HepG2 (cell line): ENCODE measurements around the gene MSI2. TPM values are rescaled to one million over a fixed set of nuclear protein-coding genes. Genes with fewer than 3 reads are reported as not detected.

Experiments used
- ATAC-seq: fragments of 200-7000 bp; cut with Tn5 transposase; 3 replicates; pipeline ENCODE4 v1.9.1; 2020; ENCODE audit warnings: mild to moderate bottlenecking, moderate library complexity
- BruUV-seq: library from RNA; stranded (reverse); fragments of 400-500 nt; replicated peaks from 2 replicates; lab custom pipeline; 2021; lab: Mats Ljungman, UMichigan
- CTCF ChIA-PET: fragments of 300-600 bp; formaldehyde crosslinking; extraction: SDS; loops from one replicate; lab custom pipeline; 2021; ENCODE audit warnings: low total read pairs, inconsistent platforms, low intra/inter-chr PET ratio; lab: Yijun Ruan, JAX
- POLR2A ChIA-PET: fragments of 350-600 bp; sonication (Branson Sonifier 250); formaldehyde crosslinking; loops from one replicate; lab custom pipeline; 2020; ENCODE audit warnings: antibody characterized with exemption, inconsistent platforms; lab: Yijun Ruan, JAX
- DNase-seq: peaks from one replicate; pipeline ENCODE4 v3.0.0-alpha.2; 2015; ENCODE audit warnings: low spot score
- FAIRE-seq: peaks from 3 replicates; lab custom pipeline; 2011; peaks lifted over from hg19 to GRCh38; lab: Jason Lieb, UNC
- H2AFZ ChIP-seq: one replicate; pipeline ENCODE4 v1.6.1; 2011; ENCODE audit warnings: low read length, inconsistent platforms
- H3K27ac ChIP-seq: fragments of 300-600 bp; 3 replicates; pipeline ENCODE4 v1.8.0; 2011; ENCODE audit warnings: mixed run types, mild to moderate bottlenecking, mixed read lengths, low read length, inconsistent platforms; ENCODE audit not compliant: insufficient read depth; ENCODE audit errors: extremely low read length
- H3K27me3 ChIP-seq, 2 experiments: fragments of 200-600 bp in 1 of 2; 2 replicates in 1 of 2; 3 replicates in 1 of 2; pipeline versions ENCODE4 v1.6.0 to v1.8.0; 2011; ENCODE audit warnings: low read length in 2 of 2, mild to moderate bottlenecking in 2 of 2, moderate library complexity in 2 of 2, inconsistent platforms in 1 of 2; ENCODE audit not compliant: insufficient read depth in 2 of 2, control insufficient read depth in 1 of 2
- H3K36me3 ChIP-seq, 2 experiments: fragments of 200-600 bp in 1 of 2; replicated peaks in 1 of 2; 2 replicates in 1 of 2; 3 replicates in 1 of 2; pipeline versions ENCODE4 v1.5.1 to v1.8.0; 2011; ENCODE audit warnings: low read length in 2 of 2, inconsistent platforms in 1 of 2; ENCODE audit not compliant: insufficient read depth in 2 of 2, control insufficient read depth in 1 of 2
- H3K4me1 ChIP-seq: 2 replicates; pipeline ENCODE4 v1.5.1; 2012; ENCODE audit warnings: low read length, inconsistent platforms; ENCODE audit not compliant: insufficient read depth
- H3K4me2 ChIP-seq: 2 replicates; pipeline ENCODE4 v1.6.0; 2011; ENCODE audit warnings: low read depth, low read length, inconsistent platforms
- H3K4me3 ChIP-seq, 3 experiments: fragments of 200-600 bp in 1 of 3; sonication (generic), shearing (Covaris generic) in 1 of 3; replicated peaks in 1 of 3; 2 replicates each; pipeline ENCODE4 v1.5.1; 2011 to 2016; ENCODE audit warnings: low read length in 3 of 3, inconsistent platforms in 2 of 3, low read depth in 2 of 3, mild to moderate bottlenecking in 2 of 3, control low read depth in 1 of 3, mixed read lengths in 1 of 3; ENCODE audit not compliant: insufficient read depth in 1 of 3
- H3K79me2 ChIP-seq: one replicate; pipeline ENCODE4 v1.6.1; 2011; ENCODE audit warnings: low read length, inconsistent platforms; ENCODE audit not compliant: insufficient read depth
- H3K9ac ChIP-seq: 2 replicates; pipeline ENCODE4 v1.6.0; 2011; ENCODE audit warnings: mild to moderate bottlenecking, low read depth, low read length, inconsistent platforms; ENCODE audit not compliant: insufficient read depth
- H3K9me3 ChIP-seq: 2 replicates; pipeline ENCODE4 v1.5.1; 2012; ENCODE audit warnings: mild to moderate bottlenecking, low read length
- H4K20me1 ChIP-seq: 2 replicates; pipeline ENCODE4 v1.6.0; 2011; ENCODE audit warnings: inconsistent platforms, mild to moderate bottlenecking, low read length, moderate library complexity; ENCODE audit not compliant: insufficient read depth
- ELF4 ChIP-seq: sonication (generic); formaldehyde crosslinking; IDR thresholded peaks from 2 replicates; pipeline ENCODE4 v1.5.0; 2020; ENCODE audit warnings: missing genetic modification reagents, mild to moderate bottlenecking, moderate library complexity, borderline replicate concordance
- GABPB1 ChIP-seq: IDR thresholded peaks from 2 replicates; pipeline ENCODE4 v1.6.1; 2016; ENCODE audit warnings: mild to moderate bottlenecking, missing genetic modification reagents, moderate library complexity, missing compliant biosample characterization
- HOXA7 ChIP-seq: sonication (generic); formaldehyde crosslinking; IDR thresholded peaks from 2 replicates; pipeline ENCODE4 v1.8.1; 2022; ENCODE audit warnings: mild to moderate bottlenecking, missing genetic modification reagents, moderate library complexity
- KLF11 ChIP-seq: IDR thresholded peaks from 2 replicates; pipeline ENCODE4 v1.6.1; 2016; ENCODE audit warnings: missing compliant biosample characterization
- MAFF ChIP-seq: IDR thresholded peaks from 2 replicates; pipeline ENCODE4 v1.6.1; 2011; ENCODE audit warnings: low read depth, low read length, improper control_type of control experiment
- TCF12 ChIP-seq, 2 experiments: fragments of 450-650 bp in 1 of 2; sonication (generic) in 1 of 2; formaldehyde crosslinking in 1 of 2; IDR thresholded peaks; 2 replicates each; pipeline versions ENCODE4 v1.6.1 to v1.8.0; 2017 to 2022; ENCODE audit warnings: antibody characterized with exemption in 1 of 2, mild to moderate bottlenecking in 1 of 2, missing genetic modification reagents in 1 of 2, moderate library complexity in 1 of 2
- ZBTB46 ChIP-seq: sonication (generic); formaldehyde crosslinking; IDR thresholded peaks from 2 replicates; pipeline ENCODE4 v1.4.0; 2020; ENCODE audit warnings: mild to moderate bottlenecking, missing genetic modification reagents, borderline replicate concordance
- ZSCAN30 ChIP-seq: sonication (generic); formaldehyde crosslinking; IDR thresholded peaks from 2 replicates; pipeline ENCODE4 v1.5.0; 2020; ENCODE audit warnings: mild to moderate bottlenecking, missing genetic modification reagents
- WGBS: methylation state at CpG from one replicate; pipeline ENCODE4 v1.1.6; 2017; ENCODE audit warnings: low lambda C conversion rate; 5-methylcytosine and 5-hydroxymethylcytosine counted together
- in situ Hi-C: cut with HindIII; loops from 2 replicates; pipeline ENCODE4 v1.10.0; 2017; ENCODE audit warnings: low pct_unique_long_range_greater_than_20kb; ENCODE audit not compliant: extremely low pct_ligation_motif_present
- intact Hi-C: fragments of 100-400 bp; cut with micrococcal nuclease; formaldehyde crosslinking; loops from one replicate; pipeline ENCODE4 v1.10.0; 2022; ENCODE audit not compliant: unreplicated experiment
- polyA plus RNA-seq, 8 experiments: library from polyadenylated mRNA; depleted of rRNA in 3 of 8; stranded (reverse) in 7 of 8; unstranded in 1 of 8; fragments of >200 nt; fragmentation: Illumina TruSeq in 4 of 8; extraction: Trizol in 4 of 8; gene quantifications; 2 replicates each; pipeline versions ENCODE4 v1.2.1 to v1.2.3, GENCODE V29; 2011 to 2016; ENCODE audit warnings: low read depth in 4 of 8, missing spikeins in 1 of 8, mixed read lengths in 1 of 8; ENCODE audit not compliant: insufficient read depth in 1 of 8
- total RNA-seq, 5 experiments: library from RNA; depleted of rRNA; stranded (reverse); fragments of >200 nt; fragmentation: Illumina TruSeq; extraction: Trizol; gene quantifications; 2 replicates each; pipeline ENCODE4 v1.2.3, GENCODE V29; 2016; ENCODE audit warnings: low read depth in 1 of 5
- TF ChIP-seq, protein P1 (sequence below): sonication (generic); formaldehyde crosslinking; IDR thresholded peaks from 2 replicates; pipeline ENCODE4 v1.4.0; 2020; ENCODE audit warnings: missing genetic modification reagents
- TF ChIP-seq, protein P2 (sequence below): sonication (generic); formaldehyde crosslinking; IDR thresholded peaks from 2 replicates; pipeline ENCODE4 v1.4.0; 2020; ENCODE audit warnings: missing genetic modification reagents, borderline replicate concordance

The MSI2 gene
- total and polyA plus RNA-seq, 2 of the 13 experiments (the other 11 are each of a cell fraction or from before 2014, with no cell fraction given) = 77.5 to 78.4 TPM

DNA sequence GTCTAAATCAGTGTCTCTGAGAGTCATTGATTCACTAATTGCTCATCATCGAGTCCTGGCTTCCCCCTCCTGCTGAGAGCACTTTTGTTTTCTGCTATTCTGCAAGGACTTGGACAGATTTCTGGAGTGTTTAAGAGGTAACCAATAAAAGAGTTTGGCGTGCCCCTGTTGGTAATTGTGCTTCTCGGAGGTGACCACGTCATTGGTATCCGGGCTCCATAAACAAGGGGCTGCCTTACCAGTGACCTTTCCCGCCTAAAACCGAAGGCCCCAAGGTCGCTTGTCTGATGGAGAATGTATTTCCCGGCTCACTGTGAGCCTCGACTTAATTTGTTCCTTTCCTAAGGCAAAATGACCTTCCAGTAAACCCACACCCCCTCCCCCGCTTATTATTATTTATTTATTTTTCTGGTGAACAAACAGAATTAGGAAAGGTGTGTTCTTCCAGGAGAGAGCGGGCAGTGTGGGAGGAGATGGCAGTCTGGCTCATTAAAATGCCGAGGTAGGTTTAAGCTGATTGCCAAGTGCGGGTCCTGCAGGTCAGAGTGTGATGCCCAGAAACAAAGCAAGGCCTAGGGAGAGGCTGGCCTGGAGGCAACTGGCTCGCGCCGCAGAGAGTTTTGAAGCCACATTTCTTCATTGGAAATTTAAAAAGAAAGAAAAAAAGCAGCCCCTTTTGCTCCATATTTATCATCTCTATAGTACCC lies 30.2 kb downstream of the MSI2 start:
- Histone ChIP-seq H4K20me1 (peaks cover 11% of the 10 kb centered on the region; the same call in 1 of the 2 replicates), H3K4me1 (peaks cover 58% of the 10 kb centered on the region), H3K4me2 (no peak overlapping the region), H3K27me3 (no peaks in the 10 kb centered on the region), H3K36me3 (peaks cover 14 to 48% of the 10 kb centered on the region in 2 experiments), H2AFZ (no peak overlapping the region), H3K9ac (no peak overlapping the region), H3K27ac (no peak overlapping the region), H3K79me2 (peaks cover 78% of the 10 kb centered on the region), H3K4me3 (no peak overlapping the region), H3K9me3 (no peaks in the 10 kb centered on the region)
- TF ChIP-seq ZBTB46 (CRISPR knock-in tag) (no peak), HOXA7 (CRISPR knock-in tag) (no peak), KLF11 (CRISPR knock-in tag) (no peak), MAFF (no peak), TCF12 (IDR thresholded peaks at IDR 0.05) (no peak), TCF12 (CRISPR knock-in tag; IDR thresholded peaks at IDR 0.05) (no peak), ZSCAN30 (CRISPR knock-in tag) (no peak), ELF4 (CRISPR knock-in tag) (no peak), GABPB1 (CRISPR knock-in tag) (no peak)
- TF ChIP-seq, protein P1, sequence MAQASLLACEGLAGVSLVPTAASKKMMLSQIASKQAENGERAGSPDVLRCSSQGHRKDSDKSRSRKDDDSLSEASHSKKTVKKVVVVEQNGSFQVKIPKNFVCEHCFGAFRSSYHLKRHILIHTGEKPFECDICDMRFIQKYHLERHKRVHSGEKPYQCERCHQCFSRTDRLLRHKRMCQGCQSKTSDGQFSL (CRISPR knock-in tag) = no peak
- TF ChIP-seq, protein P2, sequence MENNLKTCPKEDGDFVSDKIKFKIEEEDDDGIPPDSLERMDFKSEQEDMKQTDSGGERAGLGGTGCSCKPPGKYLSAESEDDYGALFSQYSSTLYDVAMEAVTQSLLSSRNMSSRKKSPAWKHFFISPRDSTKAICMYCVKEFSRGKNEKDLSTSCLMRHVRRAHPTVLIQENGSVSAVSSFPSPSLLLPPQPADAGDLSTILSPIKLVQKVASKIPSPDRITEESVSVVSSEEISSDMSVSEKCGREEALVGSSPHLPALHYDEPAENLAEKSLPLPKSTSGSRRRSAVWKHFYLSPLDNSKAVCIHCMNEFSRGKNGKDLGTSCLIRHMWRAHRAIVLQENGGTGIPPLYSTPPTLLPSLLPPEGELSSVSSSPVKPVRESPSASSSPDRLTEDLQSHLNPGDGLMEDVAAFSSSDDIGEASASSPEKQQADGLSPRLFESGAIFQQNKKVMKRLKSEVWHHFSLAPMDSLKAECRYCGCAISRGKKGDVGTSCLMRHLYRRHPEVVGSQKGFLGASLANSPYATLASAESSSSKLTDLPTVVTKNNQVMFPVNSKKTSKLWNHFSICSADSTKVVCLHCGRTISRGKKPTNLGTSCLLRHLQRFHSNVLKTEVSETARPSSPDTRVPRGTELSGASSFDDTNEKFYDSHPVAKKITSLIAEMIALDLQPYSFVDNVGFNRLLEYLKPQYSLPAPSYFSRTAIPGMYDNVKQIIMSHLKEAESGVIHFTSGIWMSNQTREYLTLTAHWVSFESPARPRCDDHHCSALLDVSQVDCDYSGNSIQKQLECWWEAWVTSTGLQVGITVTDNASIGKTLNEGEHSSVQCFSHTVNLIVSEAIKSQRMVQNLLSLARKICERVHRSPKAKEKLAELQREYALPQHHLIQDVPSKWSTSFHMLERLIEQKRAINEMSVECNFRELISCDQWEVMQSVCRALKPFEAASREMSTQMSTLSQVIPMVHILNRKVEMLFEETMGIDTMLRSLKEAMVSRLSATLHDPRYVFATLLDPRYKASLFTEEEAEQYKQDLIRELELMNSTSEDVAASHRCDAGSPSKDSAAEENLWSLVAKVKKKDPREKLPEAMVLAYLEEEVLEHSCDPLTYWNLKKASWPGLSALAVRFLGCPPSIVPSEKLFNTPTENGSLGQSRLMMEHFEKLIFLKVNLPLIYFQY (CRISPR knock-in tag) = no peak
- intact Hi-C loops = loop anchor here (10.0 kb wide), 1 partner anchor 118 kb away; no protein-coding TSS in a partner anchor
- ChIA-PET POLR2A (no interaction called here), CTCF (no interaction called here)
- no TSS peak for BruUV-seq
- DNase-seq (no peak), FAIRE-seq (no peak), ATAC-seq (no peak)
- in situ Hi-C loops = no loop called here
- 96% methylated on average over 17 of the region's 17 CpGs for WGBS
